ENCODE data around the gene CAMK2N1. TPM values are rescaled to one million over a fixed set of nuclear protein-coding genes. Genes with fewer than 3 reads are reported as not detected.

CAMK2N1 gene
- total and polyA plus RNA-seq, 2 of the 8 experiments (the other 6 are each of a cell fraction or from before 2014, with no cell fraction given), result 2.3 to 5.6 TPM

DNA sequence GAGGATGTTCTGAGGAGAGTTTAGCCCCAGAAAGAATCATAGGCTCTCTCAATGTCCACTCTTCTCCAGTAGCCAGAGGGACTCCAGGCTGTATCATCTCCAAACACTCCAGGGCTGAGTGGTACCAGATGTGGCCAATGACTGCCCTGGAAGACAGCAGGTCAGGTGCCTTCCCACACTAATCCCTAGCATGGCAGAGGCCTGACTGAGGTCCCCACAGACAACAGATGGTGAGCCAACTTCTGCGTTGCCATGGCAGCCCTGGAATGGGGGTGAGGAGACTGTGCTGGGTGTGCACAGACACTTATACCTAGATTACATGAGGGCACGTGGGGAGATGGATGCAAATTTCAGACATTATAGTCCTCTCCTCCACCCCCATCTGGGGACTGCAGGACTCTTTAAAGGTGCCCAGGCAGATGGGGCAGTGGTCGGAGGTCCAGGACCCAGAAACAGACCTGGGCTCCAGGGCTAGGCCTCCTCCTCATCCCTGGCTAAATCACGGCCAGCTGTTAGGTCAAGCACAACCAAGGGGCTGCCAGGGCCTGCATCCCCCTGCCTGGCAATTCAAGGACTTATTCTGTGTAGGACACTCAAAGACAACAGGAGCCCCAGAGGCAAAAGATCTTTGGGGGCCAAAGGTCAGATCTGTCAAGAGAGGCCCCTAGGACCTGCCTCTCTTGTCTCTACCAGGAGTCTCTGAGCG lies 42.9 kb downstream of the CAMK2N1 start:
- WGBS, 2 experiments (ENCODE audit: extremely low coverage in 1 of 2, insufficient coverage in 1 of 2, insufficient read length in 1 of 2, insufficient replicate concordance in 2 of 2, low coverage in 1 of 2, low lambda C conversion rate in 2 of 2, missing lambda C conversion rate in 1 of 2), result 82% methylated on average over 5 of the region's 5 CpGs; no CpG with 5 or more reads in 1 of the 2 experiments
- POLR2A ChIA-PET (ENCODE audit: partially characterized antibody), result no interaction called here
- H2AFZ ChIP-seq (ENCODE audit: low read length), result no peak overlapping the region
- TF ChIP-seq BCL11A (IDR thresholded peaks at IDR 0.05; ENCODE audit: low read depth in 2 of 2, low read length in 2 of 2) (no peak), SRF (IDR thresholded peaks at IDR 0.05; ENCODE audit: low read depth, low read length) (no peak), EGR1 (IDR thresholded peaks at IDR 0.05; ENCODE audit: borderline replicate concordance, low read depth, low read length) (no peak), EZH2 (IDR thresholded peaks at IDR 0.05; ENCODE audit: low read depth, low read length, severe bottlenecking) (no peak), HDAC6 (IDR thresholded peaks at IDR 0.05; ENCODE audit: low read depth, low read length) (no peak), TBP (IDR thresholded peaks at IDR 0.05; ENCODE audit: low read depth, low read length) (no peak), CHD1 (IDR thresholded peaks at IDR 0.05; ENCODE audit: low read depth, low read length) (no peak), SUZ12 (IDR thresholded peaks at IDR 0.05; ENCODE audit: low read length) (no peak), SAP30 (IDR thresholded peaks at IDR 0.05; ENCODE audit: insufficient read depth, insufficient replicate concordance, low read length) (no peak)
- TF ChIP-seq, protein P1, sequence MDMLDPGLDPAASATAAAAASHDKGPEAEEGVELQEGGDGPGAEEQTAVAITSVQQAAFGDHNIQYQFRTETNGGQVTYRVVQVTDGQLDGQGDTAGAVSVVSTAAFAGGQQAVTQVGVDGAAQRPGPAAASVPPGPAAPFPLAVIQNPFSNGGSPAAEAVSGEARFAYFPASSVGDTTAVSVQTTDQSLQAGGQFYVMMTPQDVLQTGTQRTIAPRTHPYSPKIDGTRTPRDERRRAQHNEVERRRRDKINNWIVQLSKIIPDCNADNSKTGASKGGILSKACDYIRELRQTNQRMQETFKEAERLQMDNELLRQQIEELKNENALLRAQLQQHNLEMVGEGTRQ (IDR thresholded peaks at IDR 0.05; ENCODE audit: low read length), result no peak
- TF ChIP-seq, protein P2, sequence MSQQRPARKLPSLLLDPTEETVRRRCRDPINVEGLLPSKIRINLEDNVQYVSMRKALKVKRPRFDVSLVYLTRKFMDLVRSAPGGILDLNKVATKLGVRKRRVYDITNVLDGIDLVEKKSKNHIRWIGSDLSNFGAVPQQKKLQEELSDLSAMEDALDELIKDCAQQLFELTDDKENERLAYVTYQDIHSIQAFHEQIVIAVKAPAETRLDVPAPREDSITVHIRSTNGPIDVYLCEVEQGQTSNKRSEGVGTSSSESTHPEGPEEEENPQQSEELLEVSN (IDR thresholded peaks at IDR 0.05), result no peak

More for the DNA sequence above, 42.9 kb downstream of the CAMK2N1 start:
- no peak overlapping the region for H2BK120ac ChIP-seq (replicated peaks; ENCODE audit: low read depth, low read length)
- no peaks in the 10 kb centered on the region for H3K79me2 ChIP-seq (ENCODE audit: control insufficient read depth in 1 of 2, insufficient read depth in 2 of 2, low read length in 2 of 2)
- no peak for DNase-seq (ENCODE audit: low read depth in 1 of 2, low spot score in 2 of 2)
- no peak overlapping the region for H2BK12ac ChIP-seq (ENCODE audit: low read depth, low read length)
- H4K5ac ChIP-seq (ENCODE audit: insufficient read length, low read depth, low read length), result no peak overlapping the region
- no peak overlapping the region for H3K4me3 ChIP-seq (ENCODE audit: extremely low read depth in 1 of 4, insufficient read depth in 2 of 4, low read depth in 3 of 4, low read length in 4 of 4)
- peaks cover 0 to 10% (median 3%) of the 10 kb centered on the region in 4 experiments; a peak in 5 of 7 replicates for H3K4me1 ChIP-seq (replicated peaks in 1 of 4; ENCODE audit: control insufficient read depth in 3 of 4, insufficient read depth in 4 of 4, low read length in 3 of 4)
- H4K20me1 ChIP-seq (replicated peaks in 1 of 2; ENCODE audit: control insufficient read depth in 1 of 2, insufficient read depth in 2 of 2, low read length in 2 of 2), result no peaks in the 10 kb centered on the region
- H4K8ac ChIP-seq (ENCODE audit: extremely low read depth, insufficient read depth, low read length), result no peak overlapping the region
- H3K23me2 ChIP-seq (ENCODE audit: low read depth, low read length), result no peaks in the 10 kb centered on the region
- no peak overlapping the region for H2BK20ac ChIP-seq (ENCODE audit: low read length)
- H3K4ac ChIP-seq (replicated peaks; ENCODE audit: insufficient read length, low read depth, low read length), result no peak overlapping the region
- no peaks in the 10 kb centered on the region for H3K36me3 ChIP-seq (ENCODE audit: control insufficient read depth in 2 of 4, insufficient read depth in 4 of 4, low read length in 3 of 4)
- no peak overlapping the region for H4K91ac ChIP-seq (replicated peaks; ENCODE audit: insufficient read length, low read length)
- no peak overlapping the region for H2BK15ac ChIP-seq (ENCODE audit: low read length)
- no peak overlapping the region for H2BK5ac ChIP-seq (ENCODE audit: low read depth, low read length)
- no peak overlapping the region for H3K14ac ChIP-seq (ENCODE audit: insufficient read length)
- no peak overlapping the region for H2AK5ac ChIP-seq (ENCODE audit: low read depth, low read length)
- H3K9me3 ChIP-seq (ENCODE audit: insufficient read depth in 2 of 2, low read depth in 1 of 2, low read length in 1 of 2), result no peaks in the 10 kb centered on the region
- H3K27me3 ChIP-seq (replicated peaks in 1 of 4; ENCODE audit: control insufficient read depth in 3 of 4, extremely low read depth in 1 of 4, insufficient read depth in 3 of 4, low read length in 3 of 4), result no peaks in the 10 kb centered on the region; a peak in 2 of 7 replicates
- no peak overlapping the region for H3K27ac ChIP-seq (ENCODE audit: low read depth, low read length)
- CTCF ChIA-PET (ENCODE audit: partially characterized antibody), result interaction anchor here (0.7 to 1.2 kb wide), 3 partner anchors 11 to 15 kb away, joined by 3 read pairs; no protein-coding TSS in a partner anchor
- H3K56ac ChIP-seq (replicated peaks; ENCODE audit: insufficient read length, low read depth, low read length), result no peak overlapping the region
- H3K23ac ChIP-seq (ENCODE audit: insufficient read length), result no peak overlapping the region
- no peak overlapping the region for H3K4me2 ChIP-seq (ENCODE audit: insufficient read depth in 1 of 2, low read depth in 2 of 2, low read length in 2 of 2)
- H3K18ac ChIP-seq (ENCODE audit: extremely low read depth, low read length), result no peak overlapping the region
- no peak overlapping the region for H3K9ac ChIP-seq (replicated peaks in 1 of 4; ENCODE audit: extremely low read depth in 1 of 4, low read depth in 3 of 4, low read length in 3 of 4)
- no peak for FAIRE-seq
- no peaks in the 10 kb centered on the region for H3K79me1 ChIP-seq (ENCODE audit: low read depth, low read length)

All from H1 (cell line).